ENCODE results near the gene HDAC4. TPM values are rescaled to one million over a fixed set of nuclear protein-coding genes. Genes with fewer than 3 reads are reported as not detected.
"Not testable (repeated sequence)": the region's sequence is repeated elsewhere in the genome, so short reads cannot be mapped to it uniquely, and the experiment has no call there.

Gene HDAC4
- total RNA-seq, 1 donor, result 28.3 TPM

GRCh38 chr2:239178484-239178883 is 222.3 kb downstream of the HDAC4 start:
- TF ChIP-seq CTCF (IDR thresholded peaks at IDR 0.05; ENCODE audit: insufficient read depth, low read length), result no peak
- no peak overlapping the region for H3K4me3 ChIP-seq (ENCODE audit: low read depth, low read length)
- DNase-seq (ENCODE audit: low read depth), result no peak

GRCh38 chr2:239177908-239178307 is 222.9 kb downstream of the HDAC4 start:
- no peak for DNase-seq (ENCODE audit: low read depth)
- no peak overlapping the region for H3K4me3 ChIP-seq (ENCODE audit: low read depth, low read length)
- TF ChIP-seq CTCF (IDR thresholded peaks at IDR 0.05; ENCODE audit: insufficient read depth, low read length), result no peak

GRCh38 chr2:239177325-239177724 is 223.5 kb downstream of the HDAC4 start:
- H3K4me3 ChIP-seq (ENCODE audit: low read depth, low read length), result no peak overlapping the region
- DNase-seq (ENCODE audit: low read depth), result no peak
- TF ChIP-seq CTCF (IDR thresholded peaks at IDR 0.05; ENCODE audit: insufficient read depth, low read length), result no peak

GRCh38 chr2:239176138-239176803 is 224.5 kb downstream of the HDAC4 start:
- DNase-seq (ENCODE audit: low read depth); H3K4me3 ChIP-seq (ENCODE audit: low read depth, low read length): not testable (repeated sequence)

GRCh38 chr2:239175181-239175580 is 225.6 kb downstream of the HDAC4 start:
- no peak for TF ChIP-seq CTCF (IDR thresholded peaks at IDR 0.05; ENCODE audit: insufficient read depth, low read length)
- H3K4me3 ChIP-seq (ENCODE audit: low read depth, low read length), result no peak overlapping the region
- DNase-seq (ENCODE audit: low read depth), result no peak

GRCh38 chr2:239173301-239173700 is 227.5 kb downstream of the HDAC4 start:
- H3K4me3 ChIP-seq (ENCODE audit: low read depth, low read length), result no peak overlapping the region
- TF ChIP-seq CTCF (IDR thresholded peaks at IDR 0.05; ENCODE audit: insufficient read depth, low read length), result no peak
- no peak for DNase-seq (ENCODE audit: low read depth)

- peak; percentile 3 for DNase-seq (ENCODE audit: low read depth)
- TF ChIP-seq CTCF (IDR thresholded peaks at IDR 0.05; ENCODE audit: insufficient read depth, low read length), result no peak
- no peak overlapping the region for H3K4me3 ChIP-seq (ENCODE audit: low read depth, low read length)
Observed at GRCh38 chr2:239171643-239172042, 229.2 kb downstream of the HDAC4 start.

Data from fibroblast of the aortic adventitia (primary cell).